Activated naive CD4-positive, alpha-beta T cell treated with anti-CD3 and anti-CD28 coated beads, Interleukin-2, amount 50 U/mL, for 16 hours (primary cell): ENCODE results near the gene AFAP1L1.
A peak's percentile ranks its signal among the peaks of the same experiment; 100 is the strongest.

Experiments used
- DNase-seq: peaks from one replicate; pipeline ENCODE4 v3.0.0-alpha.2; 2020

The AFAP1L1 gene

DNA sequence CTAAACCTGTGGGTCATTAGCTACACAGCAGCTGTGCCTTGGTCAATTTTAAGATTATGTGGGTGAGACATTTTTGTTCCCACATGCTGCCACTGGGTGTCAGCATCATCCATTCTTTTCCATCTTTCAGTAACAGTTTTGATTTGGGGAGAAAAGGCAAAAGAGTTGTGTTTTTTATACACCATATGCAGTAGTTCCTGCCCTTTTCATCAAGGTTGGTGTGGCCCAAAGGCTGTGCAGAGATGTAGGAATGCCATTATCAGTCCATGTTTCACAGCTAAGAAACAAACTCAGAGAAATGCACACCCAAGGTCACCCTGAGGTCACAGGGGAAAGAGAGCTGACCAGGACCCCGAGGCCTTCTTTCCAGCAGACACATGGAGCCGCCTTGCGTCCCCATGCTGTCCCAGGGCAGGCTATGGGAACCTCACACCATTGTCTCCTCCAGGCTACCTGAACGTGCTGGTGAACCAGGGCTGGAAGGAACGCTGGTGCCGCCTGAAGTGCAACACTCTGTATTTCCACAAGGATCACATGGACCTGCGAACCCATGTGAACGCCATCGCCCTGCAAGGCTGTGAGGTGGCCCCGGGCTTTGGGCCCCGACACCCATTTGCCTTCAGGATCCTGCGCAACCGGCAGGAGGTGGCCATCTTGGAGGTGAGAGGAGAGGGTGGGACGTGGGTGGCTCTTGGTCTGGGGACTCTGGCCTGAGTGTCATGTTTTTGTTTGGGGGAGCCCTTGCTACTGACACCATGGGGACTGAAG lies 45.8 kb downstream of the AFAP1L1 start:
- DNase-seq: peak; percentile 26

- DNase-seq: no peak
Observed at GRCh38 chr5:149319174-149319573, 47.5 kb downstream of the AFAP1L1 start.

GRCh38 chr5:149320791-149321330 lies 49.2 kb downstream of the AFAP1L1 start:
- DNase-seq: no peak

DNA sequence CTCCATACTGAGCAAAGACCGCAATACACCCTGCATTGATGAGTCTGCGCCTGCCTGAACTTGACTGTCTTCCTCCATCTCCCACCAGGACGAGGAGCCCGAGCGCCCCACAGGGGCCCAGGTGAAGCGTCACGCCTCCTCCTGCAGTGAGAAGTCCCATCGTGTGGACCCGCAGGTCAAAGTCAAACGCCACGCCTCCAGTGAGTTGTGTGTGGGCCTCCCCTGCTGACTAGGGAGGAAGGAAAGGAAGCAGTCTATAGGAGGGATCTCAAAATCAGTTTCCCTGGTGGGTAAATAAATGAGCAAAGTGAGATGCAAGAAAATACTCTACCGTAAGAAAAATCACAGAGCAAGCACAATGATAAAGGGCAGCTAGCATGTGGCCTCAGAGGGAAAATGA lies 50.9 kb downstream of the AFAP1L1 start:
- DNase-seq: no peak

DNA sequence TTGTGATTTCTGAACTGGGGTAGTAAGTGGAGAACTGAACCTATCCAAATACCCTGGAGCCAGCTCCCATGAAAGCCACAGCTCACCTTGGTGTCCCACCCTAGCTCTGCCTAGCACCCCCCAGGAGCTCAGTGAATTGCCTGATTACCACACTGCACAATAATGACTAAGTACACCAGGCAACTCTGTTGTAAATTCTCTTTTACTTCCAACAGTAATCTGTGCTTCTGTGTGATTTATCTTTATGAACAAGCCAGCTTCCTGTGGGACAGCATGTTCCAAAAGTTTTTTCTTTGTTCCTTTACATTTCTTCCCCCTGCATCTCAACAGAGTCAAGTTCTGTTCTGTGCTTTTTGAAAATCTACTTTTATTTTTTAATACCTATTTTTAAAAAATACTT lies 51.6 kb downstream of the AFAP1L1 start:
- no peak for DNase-seq

GRCh38 chr5:149323621-149324205 lies 52.1 kb downstream of the AFAP1L1 start:
- DNase-seq: no peak

- no peak for DNase-seq
Observed at GRCh38 chr5:149324641-149325040, 53.0 kb downstream of the AFAP1L1 start.

DNA sequence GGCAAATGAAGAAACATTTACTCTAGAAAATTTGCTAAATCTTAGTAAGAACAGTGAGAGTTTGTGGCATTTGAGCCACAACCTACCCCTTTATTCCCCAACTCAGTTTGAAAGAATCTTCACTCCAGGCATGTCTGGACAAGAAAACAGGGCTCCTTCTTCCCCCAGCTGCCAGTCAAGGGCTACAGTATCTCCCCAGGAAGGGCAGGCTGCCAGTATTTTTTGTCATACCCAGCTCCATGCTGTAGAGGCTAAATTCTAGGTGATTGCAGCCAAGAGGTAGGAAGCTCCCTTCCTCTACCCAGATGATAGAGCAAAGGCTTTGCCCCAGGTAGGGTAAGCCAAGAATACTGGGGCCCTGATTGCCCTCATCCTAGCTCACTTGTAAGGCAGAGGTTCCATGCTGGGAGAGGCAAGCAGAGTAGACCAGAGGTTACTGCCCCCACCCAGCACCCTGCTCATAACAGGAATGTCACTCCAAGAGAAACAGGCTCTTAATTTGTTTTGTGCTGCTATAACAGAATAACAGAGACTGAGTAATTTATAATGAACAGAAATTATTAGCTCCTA lies 53.6 kb downstream of the AFAP1L1 start:
- DNase-seq: no peak

GRCh38 chr5:149325894-149326293 lies 54.2 kb downstream of the AFAP1L1 start:
- no peak for DNase-seq

GRCh38 chr5:149326611-149327010 lies 55.0 kb downstream of the AFAP1L1 start:
- DNase-seq: no peak

DNA sequence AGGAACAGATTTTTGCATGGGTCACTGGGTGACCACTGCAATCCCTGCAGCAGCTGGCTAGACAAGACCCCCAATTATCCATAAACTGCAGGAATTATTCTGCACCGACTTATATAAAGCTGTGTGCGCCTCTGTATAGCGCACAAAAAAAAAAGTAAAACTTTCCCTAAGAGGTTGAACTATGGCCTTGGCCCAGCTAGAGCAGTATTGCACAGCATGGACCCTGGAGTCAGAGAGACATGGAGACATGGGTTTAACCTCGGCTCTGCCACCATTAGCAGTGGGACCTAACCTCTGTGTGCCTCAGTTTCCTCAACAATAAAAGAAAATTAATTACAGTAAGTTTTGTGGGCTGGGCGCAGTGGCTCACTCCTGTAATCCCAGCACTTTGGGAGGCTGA lies 56.5 kb downstream of the AFAP1L1 start:
- DNase-seq: no peak

DNA sequence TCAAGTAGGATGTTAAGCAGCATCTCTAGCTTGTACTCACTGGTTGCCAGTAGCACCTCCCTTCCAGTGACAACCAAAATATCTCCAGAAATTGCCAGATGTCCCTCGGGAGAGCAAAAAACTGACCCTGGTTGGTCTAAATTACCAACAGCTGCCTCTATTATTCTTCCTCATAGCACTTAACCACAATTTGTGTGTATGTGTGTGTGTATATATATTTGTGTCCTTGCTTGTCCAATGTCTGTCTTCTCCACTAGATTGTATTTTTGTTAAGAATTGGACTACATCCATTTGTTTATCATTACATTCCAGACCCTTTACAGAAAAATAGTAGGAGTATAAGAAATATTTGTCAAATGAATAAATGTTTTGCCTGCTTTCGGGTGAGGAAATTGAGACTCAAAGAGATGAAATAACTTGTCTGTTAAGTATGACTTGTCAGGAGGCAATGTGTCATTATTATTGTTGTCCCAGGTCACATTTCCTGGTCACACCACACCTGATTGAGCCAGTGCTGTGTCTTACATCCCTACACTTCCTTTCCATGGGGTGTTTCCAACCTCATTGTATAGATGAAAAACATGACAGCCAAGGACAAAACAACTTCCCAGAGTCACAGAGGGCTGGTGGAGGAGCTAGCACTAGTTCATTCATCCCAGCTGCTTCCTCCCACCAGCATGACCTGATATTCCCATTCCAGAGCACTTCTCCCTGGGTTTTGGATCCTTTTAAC lies 62.2 kb downstream of the AFAP1L1 start:
- DNase-seq: no peak

GRCh38 chr5:149337736-149338135 lies 66.1 kb downstream of the AFAP1L1 start:
- no peak for DNase-seq

DNA sequence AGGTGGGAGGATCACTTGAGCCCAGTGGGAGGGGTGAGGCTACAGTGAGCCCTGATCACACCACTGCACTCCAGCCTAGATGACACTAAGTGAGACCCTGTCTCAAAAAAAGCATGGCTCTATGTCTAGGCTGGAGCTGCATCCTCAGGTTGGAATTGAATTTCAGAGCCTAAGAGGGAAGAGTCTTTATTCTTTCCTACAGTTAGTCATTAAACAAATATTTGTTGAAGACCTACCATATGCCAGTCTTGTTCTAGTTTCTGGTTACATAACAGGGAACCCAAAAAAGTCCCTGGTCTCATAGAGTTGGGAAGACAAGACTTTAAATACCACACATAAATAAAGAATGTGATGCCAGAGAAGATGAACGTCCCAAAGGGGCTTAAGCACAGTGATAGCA lies 66.7 kb downstream of the AFAP1L1 start:
- DNase-seq: no peak

DNA sequence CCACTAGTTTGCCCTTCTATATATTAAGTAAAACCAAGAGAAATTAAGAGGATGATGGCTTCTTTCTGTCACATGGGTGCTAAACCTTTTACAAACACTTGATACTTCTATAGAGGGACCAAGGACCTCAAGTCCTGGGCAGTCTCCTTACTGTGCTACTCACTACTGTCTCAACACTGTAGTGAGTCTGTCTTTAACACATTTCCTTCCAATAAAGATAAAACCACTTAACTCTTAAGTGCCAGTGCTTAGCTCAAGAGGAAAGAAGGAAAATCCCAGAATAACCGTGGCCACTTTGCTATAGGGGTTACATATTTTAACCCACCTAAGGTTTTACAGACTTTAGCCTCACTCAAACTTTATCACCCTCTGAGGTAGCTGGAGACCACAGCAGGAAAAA lies 69.3 kb downstream of the AFAP1L1 start:
- no peak for DNase-seq

DNA sequence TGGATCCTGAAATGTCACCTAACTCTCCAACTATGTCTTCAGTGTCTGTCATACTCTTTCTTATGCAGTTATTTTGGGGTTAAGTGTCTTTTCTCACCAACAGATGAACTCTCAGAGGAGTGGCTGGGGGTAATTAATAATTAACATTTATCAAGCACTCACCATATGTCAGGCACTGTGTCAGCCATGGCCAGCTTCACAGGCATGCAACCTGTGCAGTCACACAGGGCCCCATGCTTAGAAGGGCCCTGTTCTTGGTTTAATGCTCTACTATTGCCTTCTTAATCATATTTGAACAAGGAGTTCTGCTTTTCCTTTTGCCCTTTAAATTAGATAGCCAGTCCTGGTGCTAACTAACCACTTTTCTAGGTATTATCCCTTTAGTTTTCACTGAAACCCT lies 70.2 kb downstream of the AFAP1L1 start:
- no peak for DNase-seq

DNA sequence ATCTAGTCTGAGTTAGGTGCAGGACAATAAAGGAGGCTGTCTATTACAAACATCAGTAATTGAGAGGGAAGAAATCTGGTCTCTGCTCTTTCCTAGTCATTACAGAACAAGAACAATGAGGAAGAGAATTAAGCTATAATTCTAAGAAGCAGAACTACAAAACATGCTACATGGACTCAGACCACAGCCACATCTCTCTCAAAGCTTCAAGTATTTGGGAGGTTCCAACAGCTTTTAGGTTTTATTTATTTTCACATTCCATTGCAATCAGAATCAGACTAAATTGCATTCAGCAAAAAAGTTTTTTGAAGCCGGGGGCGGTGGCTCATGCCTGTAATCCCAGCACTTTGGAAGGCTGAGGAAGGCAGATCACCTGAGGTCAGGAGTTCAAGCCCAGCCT lies 72.5 kb downstream of the AFAP1L1 start:
- no peak for DNase-seq

DNA sequence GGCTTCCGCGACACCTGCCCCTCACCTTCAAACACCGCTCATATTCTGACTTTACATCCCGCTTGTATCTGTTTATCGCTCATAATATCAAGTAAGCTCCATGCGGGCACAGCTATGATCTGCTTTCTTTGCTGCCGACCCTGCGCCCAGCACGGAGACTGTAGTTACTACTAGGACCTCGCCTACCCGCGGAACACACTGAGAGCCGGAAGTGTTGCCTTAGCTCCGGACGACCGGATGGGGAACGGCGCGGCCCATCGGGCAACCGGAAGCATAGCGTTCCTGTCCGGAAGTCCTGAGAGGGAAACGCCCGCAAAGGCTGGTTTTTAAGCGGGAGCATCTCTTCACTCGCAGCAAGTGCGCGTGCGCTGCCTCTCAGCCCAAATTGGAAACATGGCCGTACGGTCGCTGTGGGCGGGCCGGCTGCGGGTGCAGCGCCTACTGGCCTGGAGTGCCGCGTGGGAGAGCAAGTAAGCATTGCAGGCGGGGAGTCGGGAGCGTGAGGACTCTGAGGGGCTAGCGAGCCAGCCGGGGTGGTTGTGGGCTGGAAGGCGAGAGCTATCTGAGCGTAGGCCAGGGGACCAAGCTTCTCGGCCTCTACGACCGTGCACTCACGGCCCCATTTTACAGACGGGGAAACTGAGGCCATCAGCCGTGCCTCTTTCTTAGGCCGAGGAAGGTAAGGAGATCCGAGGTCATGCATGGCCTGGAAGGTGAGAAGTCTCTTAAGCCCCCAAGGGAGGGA lies 73.7 kb downstream of the AFAP1L1 start, which contains the start of gene GRPEL2:
Gene GRPEL2, plus strand, starts transcription at position 353 of the 745 bp plus-strand sequence. Its CDS starts 41 bp downstream, at position 394.
- peak; percentile 95 for DNase-seq

DNA sequence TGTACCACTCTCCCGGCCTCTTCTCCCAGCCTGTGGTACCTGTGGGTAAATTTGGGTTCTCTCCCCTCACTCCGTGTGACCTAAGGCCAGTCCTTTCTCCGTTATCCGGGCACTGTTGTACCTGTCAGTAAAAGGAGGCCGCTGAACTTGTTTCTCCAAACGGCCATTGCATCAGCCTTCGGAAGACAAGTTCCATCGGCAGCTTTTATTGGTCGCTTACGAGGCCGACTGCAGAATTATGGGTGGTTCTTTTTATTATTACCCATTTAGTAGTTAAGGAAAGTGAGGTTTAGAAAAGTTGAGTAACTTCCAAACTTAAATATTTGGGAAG lies 74.2 kb downstream of the AFAP1L1 start:
- DNase-seq: peak; percentile 33

DNA sequence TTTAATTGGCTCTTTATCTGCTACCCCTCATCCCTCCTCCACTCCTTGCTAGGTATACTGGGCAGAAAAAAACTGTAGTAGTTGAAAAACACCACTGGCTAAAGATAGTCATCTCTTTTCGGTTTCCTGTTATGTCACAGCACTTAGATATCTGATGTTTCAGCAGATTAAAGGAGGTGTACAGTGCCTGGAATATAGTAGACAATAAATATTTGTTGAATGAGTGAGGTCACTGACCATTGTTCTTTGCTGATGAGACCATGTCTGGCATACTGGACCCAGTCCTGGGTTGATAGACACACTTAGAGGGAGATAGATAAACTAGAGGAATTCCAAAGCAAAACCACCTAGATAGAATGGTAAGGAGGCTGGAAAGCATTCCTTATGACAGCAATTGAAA lies 76.9 kb downstream of the AFAP1L1 start:
- DNase-seq: no peak

GRCh38 chr5:149349382-149349781 lies 77.7 kb downstream of the AFAP1L1 start:
- DNase-seq: no peak

GRCh38 chr5:149352169-149352568 lies 80.5 kb downstream of the AFAP1L1 start:
- DNase-seq: no peak

DNA sequence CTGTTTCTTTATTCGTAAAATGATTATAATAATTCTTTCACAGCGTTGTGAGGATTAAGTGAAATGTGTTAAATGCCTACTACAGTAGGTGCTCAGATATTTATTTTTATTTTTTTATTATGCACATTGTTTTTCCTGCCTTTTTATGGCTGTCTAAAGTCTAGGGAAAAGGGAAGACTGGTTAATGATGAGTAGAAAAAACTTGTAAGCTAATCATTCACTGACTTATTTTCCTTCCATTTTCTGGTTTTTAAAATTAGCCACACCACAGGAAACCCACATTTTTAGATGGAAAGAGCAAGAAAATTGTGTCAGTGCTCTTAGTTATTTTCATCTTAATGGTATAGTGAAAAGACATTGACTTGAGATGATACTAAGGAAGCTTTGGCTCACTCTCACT lies 82.3 kb downstream of the AFAP1L1 start:
- no peak for DNase-seq
